OCI-LY3 (cell line): ENCODE data around the gene MARCHF11.

Source experiments
- CTCF ChIP-seq: fragments of 200-600, 300-600 bp; sonication (generic); IDR thresholded peaks from 2 replicates; pipeline ENCODE4 v1.5.1; 2014; ENCODE audit warnings: antibody characterized with exemption, low read length, low read depth
- EZH2phosphoT487 ChIP-seq: fragments of 200-600 bp; shearing (Covaris generic); IDR thresholded peaks from 2 replicates; pipeline ENCODE4 v1.6.1; 2018; ENCODE audit warnings: antibody characterized with exemption, mixed run types, low read depth

DNA sequence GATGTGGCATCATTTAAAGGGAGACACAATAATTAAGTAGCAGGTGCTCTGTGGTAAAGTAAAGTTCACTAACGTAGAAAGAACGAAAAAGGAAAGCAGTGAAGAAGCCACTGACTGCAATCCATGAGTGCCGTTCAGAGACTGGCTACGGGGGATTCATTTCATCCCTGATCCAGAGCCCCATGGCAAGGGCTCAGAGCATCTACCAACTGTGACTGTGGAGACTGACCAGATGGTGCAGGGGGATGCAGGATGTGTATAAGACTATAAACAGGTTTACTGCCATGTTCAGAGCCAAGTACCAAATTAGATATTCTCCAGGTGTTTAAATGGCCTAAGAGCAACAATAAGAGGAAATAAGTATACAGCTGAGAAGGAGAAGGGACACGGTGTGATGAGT, 47.7 kb downstream of the MARCHF11 start:
- TF ChIP-seq CTCF (no peak), EZH2phosphoT487 (no peak)
